GM12878 (cell line): Measurements from ENCODE around the gene SAP25. TPM values are rescaled to one million over a fixed set of nuclear protein-coding genes. Genes with fewer than 3 reads are reported as not detected.

ENCODE experiments used
- CBX3 ChIP-seq: fragments of 200-600 bp; sonication (generic); IDR thresholded peaks from 2 replicates; pipeline ENCODE4 v1.6.1; 2016; ENCODE audit warnings: low read depth, borderline replicate concordance
- CHD1 ChIP-seq: IDR thresholded peaks from 2 replicates; pipeline ENCODE4 v1.6.1; 2012; ENCODE audit warnings: low read depth, low read length, improper control_type of control experiment
- NFXL1 ChIP-seq: fragments of 450-650 bp; IDR thresholded peaks from 2 replicates; pipeline ENCODE4 v1.6.1; 2017; ENCODE audit warnings: antibody characterized with exemption, mild to moderate bottlenecking, borderline replicate concordance
- RAD21 ChIP-seq: IDR thresholded peaks from 2 replicates; pipeline ENCODE4 v1.6.1; 2011; ENCODE audit warnings: mild to moderate bottlenecking, low read depth, low read length, moderate library complexity; ENCODE audit not compliant: insufficient read depth
- SREBF1 ChIP-seq: IDR thresholded peaks from 2 replicates; pipeline ENCODE4 v1.6.1; 2012; ENCODE audit warnings: mild to moderate bottlenecking, low read length
- ZNF384 ChIP-seq: IDR thresholded peaks from 2 replicates; pipeline ENCODE4 v1.6.1; 2012; ENCODE audit warnings: low read depth, mild to moderate bottlenecking, low read length, improper control_type of control experiment, borderline replicate concordance
- ZNF622 ChIP-seq: fragments of 450-650 bp; IDR thresholded peaks from 2 replicates; pipeline ENCODE4 v1.6.1; 2017; ENCODE audit warnings: mild to moderate bottlenecking, inconsistent platforms
- polyA plus RNA-seq, 11 experiments: library from polyadenylated mRNA; depleted of rRNA in 4 of 11; unstranded in 6 of 11; stranded (reverse) in 5 of 11; fragments of >200 nt; fragmentation: Nextera tagmentation in 4 of 11; fragmentation: Illumina TruSeq in 1 of 11; extraction: Ambion mirVana in 4 of 11; extraction: Trizol in 1 of 11; gene quantifications; 1 replicate in 1 of 11; 2 replicates in 10 of 11; pipeline versions ENCODE4 v1.2.1 to v1.2.3, GENCODE V29; 2011 to 2016; ENCODE audit warnings: inconsistent platforms in 2 of 11, missing spikeins in 2 of 11, low read depth in 1 of 11
- total RNA-seq, 4 experiments: library from RNA; depleted of rRNA in 3 of 4; stranded (reverse); fragments of >200 nt in 3 of 4; fragmentation: Illumina TruSeq in 1 of 4; extraction: Trizol in 1 of 4; gene quantifications; 2 replicates each; pipeline versions ENCODE4 v1.2.1 to v1.2.3, GENCODE V29; 2013 to 2021
- TF ChIP-seq, protein P1 (sequence below): fragments of 450-650 bp; IDR thresholded peaks from 2 replicates; pipeline ENCODE4 v1.6.1; 2017; ENCODE audit warnings: low read depth, mild to moderate bottlenecking, moderate library complexity
- TF ChIP-seq, protein P2 (sequence below): fragments of 450-650 bp; IDR thresholded peaks from 2 replicates; pipeline ENCODE4 v1.6.1; 2017; ENCODE audit warnings: mild to moderate bottlenecking, moderate library complexity

SAP25 gene
- total and polyA plus RNA-seq, 10 of the 15 experiments (the other 5 are each of a cell fraction or from before 2014, with no cell fraction given) = 0.14 to 8.6 (median 1.1) TPM

DNA sequence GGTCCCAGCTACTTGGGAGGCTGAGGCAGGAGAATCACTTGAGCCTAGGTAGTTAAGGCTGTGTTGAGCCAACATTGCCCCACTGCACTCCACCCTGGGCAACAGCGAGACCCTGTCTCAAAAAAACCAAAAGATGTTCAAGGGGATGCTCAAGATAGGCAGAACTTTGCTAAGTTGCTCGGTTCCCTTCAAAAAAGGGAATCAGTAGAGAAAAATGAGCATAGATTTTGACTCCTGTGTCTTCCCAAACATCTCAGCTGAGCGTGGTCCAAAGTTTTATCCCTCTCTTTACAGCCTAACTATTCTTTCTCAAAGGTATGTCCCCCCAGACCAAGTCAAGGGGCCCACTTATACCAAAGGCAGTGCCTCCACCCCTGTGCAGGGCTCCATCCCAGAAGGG lies 20.7 kb downstream of the SAP25 start (continued):
- TF ChIP-seq, protein P1, sequence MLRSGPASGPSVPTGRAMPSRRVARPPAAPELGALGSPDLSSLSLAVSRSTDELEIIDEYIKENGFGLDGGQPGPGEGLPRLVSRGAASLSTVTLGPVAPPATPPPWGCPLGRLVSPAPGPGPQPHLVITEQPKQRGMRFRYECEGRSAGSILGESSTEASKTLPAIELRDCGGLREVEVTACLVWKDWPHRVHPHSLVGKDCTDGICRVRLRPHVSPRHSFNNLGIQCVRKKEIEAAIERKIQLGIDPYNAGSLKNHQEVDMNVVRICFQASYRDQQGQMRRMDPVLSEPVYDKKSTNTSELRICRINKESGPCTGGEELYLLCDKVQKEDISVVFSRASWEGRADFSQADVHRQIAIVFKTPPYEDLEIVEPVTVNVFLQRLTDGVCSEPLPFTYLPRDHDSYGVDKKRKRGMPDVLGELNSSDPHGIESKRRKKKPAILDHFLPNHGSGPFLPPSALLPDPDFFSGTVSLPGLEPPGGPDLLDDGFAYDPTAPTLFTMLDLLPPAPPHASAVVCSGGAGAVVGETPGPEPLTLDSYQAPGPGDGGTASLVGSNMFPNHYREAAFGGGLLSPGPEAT = no peak
- no peak for TF ChIP-seq ZNF384
- no peak for TF ChIP-seq NFXL1
- TF ChIP-seq ZNF622 = no peak
- no peak for TF ChIP-seq CBX3
- TF ChIP-seq CHD1 = no peak
- TF ChIP-seq, protein P2, sequence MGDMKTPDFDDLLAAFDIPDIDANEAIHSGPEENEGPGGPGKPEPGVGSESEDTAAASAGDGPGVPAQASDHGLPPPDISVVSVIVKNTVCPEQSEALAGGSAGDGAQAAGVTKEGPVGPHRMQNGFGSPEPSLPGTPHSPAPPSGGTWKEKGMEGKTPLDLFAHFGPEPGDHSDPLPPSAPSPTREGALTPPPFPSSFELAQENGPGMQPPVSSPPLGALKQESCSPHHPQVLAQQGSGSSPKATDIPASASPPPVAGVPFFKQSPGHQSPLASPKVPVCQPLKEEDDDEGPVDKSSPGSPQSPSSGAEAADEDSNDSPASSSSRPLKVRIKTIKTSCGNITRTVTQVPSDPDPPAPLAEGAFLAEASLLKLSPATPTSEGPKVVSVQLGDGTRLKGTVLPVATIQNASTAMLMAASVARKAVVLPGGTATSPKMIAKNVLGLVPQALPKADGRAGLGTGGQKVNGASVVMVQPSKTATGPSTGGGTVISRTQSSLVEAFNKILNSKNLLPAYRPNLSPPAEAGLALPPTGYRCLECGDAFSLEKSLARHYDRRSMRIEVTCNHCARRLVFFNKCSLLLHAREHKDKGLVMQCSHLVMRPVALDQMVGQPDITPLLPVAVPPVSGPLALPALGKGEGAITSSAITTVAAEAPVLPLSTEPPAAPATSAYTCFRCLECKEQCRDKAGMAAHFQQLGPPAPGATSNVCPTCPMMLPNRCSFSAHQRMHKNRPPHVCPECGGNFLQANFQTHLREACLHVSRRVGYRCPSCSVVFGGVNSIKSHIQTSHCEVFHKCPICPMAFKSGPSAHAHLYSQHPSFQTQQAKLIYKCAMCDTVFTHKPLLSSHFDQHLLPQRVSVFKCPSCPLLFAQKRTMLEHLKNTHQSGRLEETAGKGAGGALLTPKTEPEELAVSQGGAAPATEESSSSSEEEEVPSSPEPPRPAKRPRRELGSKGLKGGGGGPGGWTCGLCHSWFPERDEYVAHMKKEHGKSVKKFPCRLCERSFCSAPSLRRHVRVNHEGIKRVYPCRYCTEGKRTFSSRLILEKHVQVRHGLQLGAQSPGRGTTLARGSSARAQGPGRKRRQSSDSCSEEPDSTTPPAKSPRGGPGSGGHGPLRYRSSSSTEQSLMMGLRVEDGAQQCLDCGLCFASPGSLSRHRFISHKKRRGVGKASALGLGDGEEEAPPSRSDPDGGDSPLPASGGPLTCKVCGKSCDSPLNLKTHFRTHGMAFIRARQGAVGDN = no peak
- TF ChIP-seq SREBF1 = no peak
- TF ChIP-seq RAD21 = no peak
- TF ChIP-seq, all 136 proteins: peak for 0
